GM21786 (cell line): ENCODE measurements around the gene SMARCC1.

Source experiments
- ATAC-seq: cut with Tn5 transposase; IDR thresholded peaks from one replicate; pipeline ENCODE4 v1.9.1; 2021; ENCODE audit not compliant: unreplicated experiment

Gene SMARCC1

GRCh38 chr3:47705391-47705790 lies 76.3 kb downstream of the SMARCC1 start:
- ATAC-seq = no peak

- no peak for ATAC-seq
Observed at GRCh38 chr3:47704237-47704612, 77.5 kb downstream of the SMARCC1 start.

GRCh38 chr3:47701388-47701787 lies 80.3 kb downstream of the SMARCC1 start:
- no peak for ATAC-seq

- ATAC-seq = no peak
Observed at GRCh38 chr3:47692158-47692557, 89.5 kb downstream of the SMARCC1 start.

GRCh38 chr3:47688488-47688887 lies 93.2 kb downstream of the SMARCC1 start:
- no peak for ATAC-seq

GRCh38 chr3:47685037-47685436 lies 96.7 kb downstream of the SMARCC1 start:
- ATAC-seq = no peak

- ATAC-seq = no peak
Observed at GRCh38 chr3:47681016-47681415, 100.7 kb downstream of the SMARCC1 start.

- ATAC-seq = no peak
Observed at GRCh38 chr3:47678446-47679338, 103.0 kb downstream of the SMARCC1 start.

- no peak for ATAC-seq
Observed at GRCh38 chr3:47669026-47669749, 112.5 kb downstream of the SMARCC1 start.

- ATAC-seq = no peak
Observed at GRCh38 chr3:47666118-47666517, 115.6 kb downstream of the SMARCC1 start.

- no peak for ATAC-seq
Observed at GRCh38 chr3:47664519-47664918, 117.2 kb downstream of the SMARCC1 start.

GRCh38 chr3:47663630-47664240 lies 118.0 kb downstream of the SMARCC1 start:
- ATAC-seq = no peak

GRCh38 chr3:47661121-47661752 lies 120.5 kb downstream of the SMARCC1 start:
- ATAC-seq = no peak

- ATAC-seq = no peak
Observed at GRCh38 chr3:47658444-47658843, 123.2 kb downstream of the SMARCC1 start.

- no peak for ATAC-seq
Observed at GRCh38 chr3:47652142-47652541, 129.6 kb downstream of the SMARCC1 start.

GRCh38 chr3:47650294-47650693 lies 131.4 kb downstream of the SMARCC1 start:
- ATAC-seq = no peak

- ATAC-seq = no peak
Observed at GRCh38 chr3:47647550-47647949, 134.1 kb downstream of the SMARCC1 start.

GRCh38 chr3:47646362-47646761 lies 135.3 kb downstream of the SMARCC1 start:
- ATAC-seq = no peak

GRCh38 chr3:47645551-47645950 lies 136.1 kb downstream of the SMARCC1 start:
- no peak for ATAC-seq

- no peak for ATAC-seq
Observed at GRCh38 chr3:47643092-47643491, 138.6 kb downstream of the SMARCC1 start.

- ATAC-seq = no peak
Observed at GRCh38 chr3:47641739-47642138, 140.0 kb downstream of the SMARCC1 start.
